NCI-H2107 treated with DMSO at 0.1 percent for 48 hours (cell line): ENCODE results near the gene ENHO.

ENCODE experiments used
- DNase-seq: peaks from one replicate; lab custom pipeline; 2025; ENCODE audit not compliant: unreplicated experiment; lab: John Stamatoyannopoulos, UW

ENHO gene

DNA sequence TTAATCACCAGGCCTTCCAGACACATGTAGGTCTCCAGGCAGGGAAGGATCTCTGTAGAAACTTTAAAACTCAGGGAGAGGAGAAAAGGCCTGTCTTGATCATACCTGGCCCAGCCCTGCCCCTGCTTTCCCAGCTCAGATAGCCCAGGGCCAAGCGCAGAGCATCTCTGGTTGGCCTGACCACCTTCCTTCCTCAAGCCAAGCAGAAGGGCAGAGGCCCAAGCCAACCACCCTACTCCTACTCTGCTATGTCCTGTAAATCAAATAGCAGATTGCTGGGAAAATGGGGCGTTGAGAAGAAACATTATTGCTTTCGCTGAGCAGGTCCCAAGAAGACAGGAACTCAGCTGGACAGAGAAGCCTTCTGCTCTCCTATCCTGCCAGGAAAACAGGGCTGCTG, 14.3 kb downstream of the ENHO start:
- DNase-seq, result no peak

DNA sequence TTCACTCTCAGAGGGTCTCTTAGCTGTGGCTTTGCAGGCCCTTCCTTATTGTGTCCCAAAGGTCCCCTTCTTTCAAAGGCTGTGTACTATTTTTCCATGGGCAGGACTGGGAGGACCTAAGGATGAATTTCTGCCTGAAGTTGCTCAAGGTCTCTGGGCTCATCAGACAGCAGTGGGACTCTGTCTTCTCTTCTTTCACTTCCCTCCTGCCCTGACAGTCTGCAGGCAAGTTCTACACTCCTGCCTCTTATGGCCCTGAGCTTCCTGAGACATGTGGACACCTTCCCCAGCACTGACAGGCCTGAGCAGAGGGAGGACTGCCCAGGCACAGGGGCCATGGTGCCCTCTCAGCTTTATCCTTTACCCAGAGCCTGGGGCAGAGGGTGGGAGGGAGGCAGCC, 14.8 kb downstream of the ENHO start:
- DNase-seq, result no peak

DNA sequence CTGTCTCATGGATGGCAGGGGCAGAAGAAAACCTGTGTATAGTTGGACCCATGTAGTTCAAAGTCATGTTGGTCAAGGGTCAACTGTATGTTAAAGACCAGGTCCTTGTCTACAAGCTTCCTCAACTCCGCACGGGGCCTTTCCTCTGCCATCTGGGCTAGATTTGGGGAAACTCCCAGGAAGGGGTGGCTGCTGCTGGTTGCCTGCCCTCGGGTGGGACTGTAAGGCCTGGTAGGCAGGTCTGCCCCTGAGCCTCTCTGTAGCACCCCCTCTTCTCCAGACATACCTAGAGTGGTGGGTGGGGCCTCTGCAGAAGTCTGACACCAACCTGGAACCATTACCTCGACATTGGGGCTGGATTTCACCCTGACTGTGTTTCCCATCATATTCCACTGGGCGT, 15.2 kb downstream of the ENHO start:
- no peak for DNase-seq

GRCh38 chr9:34506623-34507022, 16.2 kb downstream of the ENHO start:
- no peak for DNase-seq

GRCh38 chr9:34505370-34506120, 17.2 kb downstream of the ENHO start:
- DNase-seq, result no peak

GRCh38 chr9:34503406-34503805, 19.4 kb downstream of the ENHO start:
- no peak for DNase-seq

DNA sequence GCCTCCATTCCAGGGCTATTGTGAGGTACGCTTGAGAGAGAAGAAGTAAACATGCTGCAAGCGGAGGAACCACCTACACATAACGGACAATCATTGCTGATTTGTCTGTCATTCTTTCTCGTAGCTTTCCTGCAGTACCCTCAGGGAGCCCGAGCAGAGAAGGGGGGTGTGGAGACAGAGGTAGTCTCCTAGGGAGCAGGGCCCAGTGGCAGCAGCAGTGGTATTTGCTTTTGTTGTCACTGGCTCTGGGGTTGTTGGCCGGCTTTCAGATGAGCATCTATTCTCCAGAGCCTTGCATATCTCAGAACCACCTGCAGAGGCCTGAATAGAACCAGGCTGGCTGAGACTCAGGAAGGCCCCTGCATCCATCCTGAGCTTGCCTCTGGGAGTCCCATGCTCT, 19.9 kb downstream of the ENHO start:
- peak; percentile 29 for DNase-seq

GRCh38 chr9:34502471-34502870, 20.3 kb downstream of the ENHO start:
- DNase-seq, result no peak

GRCh38 chr9:34501889-34502425, 20.8 kb downstream of the ENHO start:
- DNase-seq, result no peak

DNA sequence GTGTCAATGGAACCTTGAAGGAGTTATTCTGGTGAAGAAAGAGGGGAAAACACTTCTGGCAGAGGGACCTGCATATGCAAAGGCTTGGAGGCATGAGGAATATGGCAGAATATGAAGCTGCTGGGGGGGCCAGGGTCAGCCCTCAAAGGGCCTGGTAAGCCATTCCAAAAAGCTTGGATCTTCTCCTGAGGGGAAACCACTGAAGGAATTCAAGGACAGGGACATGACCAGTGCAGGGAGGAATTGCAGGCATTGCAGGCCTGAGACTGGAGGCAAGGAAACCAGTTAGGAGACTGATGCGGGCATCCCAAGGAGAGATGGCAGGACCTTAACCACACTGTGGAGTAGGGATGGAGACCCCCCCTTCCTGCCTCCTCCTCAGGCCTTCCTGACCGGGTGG, 21.4 kb downstream of the ENHO start:
- DNase-seq, result no peak

GRCh38 chr9:34500623-34501267, 22.0 kb downstream of the ENHO start:
- DNase-seq, result peak; percentile 50

DNA sequence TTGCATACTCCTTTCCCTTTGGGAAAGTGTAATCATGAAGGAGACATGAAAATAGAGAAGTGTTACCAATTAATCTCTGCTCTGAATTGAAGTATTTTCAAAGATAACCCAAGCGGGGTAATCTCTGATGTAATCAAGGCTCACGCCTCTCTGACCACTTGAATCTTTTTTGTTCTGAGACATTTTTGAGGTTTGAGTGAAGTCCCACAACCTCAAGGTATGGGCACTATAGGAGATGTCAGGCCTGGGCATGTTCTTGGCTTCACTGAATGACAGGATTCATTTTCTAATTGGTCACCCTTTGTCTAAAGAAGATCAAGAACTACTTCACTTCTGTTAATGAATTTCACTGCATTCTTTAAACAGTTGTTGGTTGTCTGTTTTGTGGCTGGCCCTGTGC, 23.7 kb downstream of the ENHO start:
- DNase-seq, result no peak

DNA sequence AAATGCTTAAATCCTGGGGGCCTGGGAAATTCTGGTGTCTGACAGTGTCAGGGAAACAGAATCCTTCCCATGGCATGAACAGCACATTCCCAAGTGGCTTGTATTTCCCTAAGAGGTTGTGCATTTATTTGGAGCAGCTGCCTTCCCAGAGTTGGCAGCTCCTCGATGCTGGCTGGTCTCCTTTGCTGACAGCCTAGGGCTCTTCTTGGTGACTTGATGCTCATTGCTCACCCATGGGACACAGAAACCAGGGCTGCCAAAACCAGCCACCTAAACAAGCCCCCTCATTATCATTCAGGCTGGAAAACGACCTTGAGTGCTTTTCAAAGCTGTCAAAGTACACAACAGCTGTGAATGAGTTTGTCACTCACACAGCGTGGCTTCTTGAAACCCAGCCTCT, 24.2 kb downstream of the ENHO start:
- peak; percentile 34 for DNase-seq

DNA sequence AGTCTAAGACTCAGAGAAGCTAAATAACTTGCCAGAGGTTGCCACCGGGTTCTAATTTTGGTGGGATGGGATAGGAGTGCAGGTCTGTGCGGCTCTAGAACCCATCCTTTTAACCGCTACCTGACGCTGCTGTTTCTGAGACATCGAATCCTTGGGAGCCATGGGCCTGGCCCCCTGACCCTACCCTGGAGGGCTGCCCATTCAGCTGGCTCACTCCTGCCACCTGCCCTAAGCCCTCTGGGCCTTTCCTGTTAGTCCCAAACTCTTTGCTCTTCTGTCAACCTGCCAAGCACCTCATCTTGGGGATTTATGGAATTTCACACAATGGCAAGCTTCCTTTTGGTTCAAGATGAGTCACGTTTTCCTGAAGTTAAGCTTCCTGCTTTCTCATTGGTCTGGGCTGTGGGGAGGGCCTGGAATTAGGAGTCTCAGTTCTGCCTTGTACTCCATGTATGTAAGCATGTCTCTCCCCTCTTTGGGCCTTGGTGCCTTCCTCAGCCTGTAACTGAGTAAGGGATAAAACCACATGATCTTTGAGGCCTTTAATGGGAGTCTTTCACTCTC, 26.6 kb downstream of the ENHO start:
- no peak for DNase-seq

GRCh38 chr9:34493972-34494535, 28.7 kb downstream of the ENHO start:
- DNase-seq, result no peak

- no peak for DNase-seq
Measured at GRCh38 chr9:34492051-34492450, 30.7 kb downstream of the ENHO start.

DNA sequence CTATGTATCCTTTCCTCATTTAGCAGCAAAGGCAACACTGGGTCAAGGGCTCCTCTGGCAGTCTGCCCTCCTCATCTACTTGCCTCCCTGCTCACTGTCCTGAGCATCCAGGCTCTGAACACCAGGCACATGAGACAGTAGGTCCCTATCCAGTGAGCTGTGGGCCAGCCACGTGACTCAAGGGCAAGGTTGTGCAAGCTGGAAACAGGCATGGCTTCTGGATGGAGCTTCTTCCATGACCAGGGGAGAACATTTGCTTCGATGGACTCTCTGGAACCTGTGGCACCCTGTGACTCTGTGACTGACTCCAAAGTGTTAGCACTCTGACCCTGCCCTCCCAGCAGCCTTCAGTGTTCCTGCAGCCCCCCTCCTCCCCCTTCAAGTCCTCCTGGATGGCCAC, 31.2 kb downstream of the ENHO start:
- no peak for DNase-seq

DNA sequence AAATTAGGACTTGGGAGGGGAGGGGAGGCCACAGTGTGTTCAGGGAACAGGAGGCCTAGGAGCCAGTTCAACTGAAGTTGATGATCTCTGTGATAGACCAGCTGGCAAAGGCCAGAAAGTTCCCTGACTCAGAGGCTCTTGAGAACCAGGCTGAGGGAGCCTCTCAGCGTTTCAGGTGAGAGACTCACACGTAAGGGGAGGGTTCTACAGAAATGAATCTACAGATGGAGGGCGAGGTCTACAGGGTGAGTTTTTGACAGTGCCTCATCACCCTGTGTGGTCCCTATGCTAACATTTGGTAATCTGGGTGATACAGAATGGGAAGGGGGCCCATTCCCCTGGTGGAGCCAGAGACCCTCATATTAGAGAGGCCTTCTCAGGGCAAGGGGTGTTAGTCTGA, 32.0 kb downstream of the ENHO start:
- no peak for DNase-seq

DNA sequence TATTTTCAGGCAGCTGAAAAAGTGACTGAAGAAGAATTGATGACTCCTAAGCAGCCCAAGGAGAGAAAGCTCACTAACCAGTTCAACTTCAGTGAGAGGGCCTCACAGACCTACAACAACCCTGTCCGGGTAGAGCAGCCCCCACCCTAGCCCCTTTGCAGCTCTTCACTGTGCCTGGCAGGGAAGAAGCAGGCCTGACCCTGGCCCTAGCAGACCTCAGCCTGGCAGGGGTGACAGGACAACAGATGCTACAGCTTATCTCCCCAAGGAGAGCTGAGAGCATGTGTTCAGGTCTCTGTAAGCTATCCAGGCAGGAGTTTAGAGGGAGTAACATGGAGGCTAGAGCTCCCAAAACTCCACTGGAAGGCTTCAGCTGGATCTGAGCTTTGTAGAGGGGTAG, 32.4 kb downstream of the ENHO start:
- DNase-seq, result no peak

- DNase-seq, result no peak
Measured at GRCh38 chr9:34486572-34486971, 36.2 kb downstream of the ENHO start.

GRCh38 chr9:34485822-34486221, 37.0 kb downstream of the ENHO start:
- no peak for DNase-seq

DNA sequence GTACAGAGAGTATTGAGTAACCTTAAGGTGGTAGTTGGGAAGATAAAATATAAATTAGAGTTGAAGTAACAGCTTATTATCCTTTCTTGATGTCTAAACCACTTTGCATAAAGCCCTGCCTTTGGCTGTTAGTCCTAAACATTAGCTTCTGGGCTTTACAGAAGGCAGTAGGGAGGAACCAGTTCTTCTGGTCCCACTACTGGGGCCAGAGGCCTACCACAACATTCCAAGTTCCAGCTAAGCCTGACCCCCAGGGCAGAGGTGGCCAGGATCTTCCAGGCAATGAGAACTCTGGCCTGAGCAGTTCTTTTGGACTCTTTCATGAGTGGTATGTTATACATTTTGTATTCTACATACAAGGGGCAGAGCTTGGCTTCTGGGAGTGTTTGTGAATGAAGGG, 38.1 kb downstream of the ENHO start:
- no peak for DNase-seq
